ENCODE results near the gene RGSL1. TPM values are rescaled to one million over a fixed set of nuclear protein-coding genes. Genes with fewer than 3 reads are reported as not detected.
"Not testable (repeated sequence)": the region's sequence is repeated elsewhere in the genome, so short reads cannot be mapped to it uniquely, and the experiment has no call there.

The RGSL1 gene
- total RNA-seq, 4 donors from 2014 or later = not detected

GRCh38 chr1:182507685-182508084, 57.7 kb downstream of the RGSL1 start:
- DNase-seq (ENCODE audit: low spot score in 2 of 2) = no peak
- Histone ChIP-seq H3K36me3 (no peaks in the 10 kb centered on the region), H3K4me3 (no peak overlapping the region), H3K27ac (no peak overlapping the region), H3K9me3 (no peaks in the 10 kb centered on the region), H3K27me3 (no peaks in the 10 kb centered on the region), H3K4me1 (no peaks in the 10 kb centered on the region)
- WGBS = 25% methylated on average over 3 of the region's 3 CpGs
- no peak for TF ChIP-seq CTCF (IDR thresholded peaks at IDR 0.05)
- no peak for TF ChIP-seq POLR2A (IDR thresholded peaks at IDR 0.05)
- no peak for TF ChIP-seq POLR2AphosphoS5 (IDR thresholded peaks at IDR 0.05)
- TF ChIP-seq EP300 (IDR thresholded peaks at IDR 0.05) = no peak

- no peak for DNase-seq (ENCODE audit: low spot score in 2 of 2)
- H3K36me3 ChIP-seq = no peaks in the 10 kb centered on the region
- TF ChIP-seq EP300 (IDR thresholded peaks at IDR 0.05) = no peak
- TF ChIP-seq CTCF (IDR thresholded peaks at IDR 0.05) = no peak
- no peak for TF ChIP-seq POLR2A (IDR thresholded peaks at IDR 0.05)
- TF ChIP-seq POLR2AphosphoS5 (IDR thresholded peaks at IDR 0.05) = no peak
- peaks cover 6% of the 10 kb centered on the region for H3K27me3 ChIP-seq
- H3K27ac ChIP-seq = no peak overlapping the region
- no peaks in the 10 kb centered on the region for H3K4me1 ChIP-seq
- H3K4me3 ChIP-seq = no peak overlapping the region
- H3K9me3 ChIP-seq = peaks cover 4% of the 10 kb centered on the region
- 75% methylated on average over 17 of the region's 17 CpGs for WGBS
Observed at GRCh38 chr1:182515556-182515955, 65.6 kb downstream of the RGSL1 start.

GRCh38 chr1:182520736-182521135, 70.8 kb downstream of the RGSL1 start:
- Histone ChIP-seq H3K27me3 (no peaks in the 10 kb centered on the region), H3K4me3 (no peak overlapping the region), H3K36me3 (no peaks in the 10 kb centered on the region), H3K4me1 (no peaks in the 10 kb centered on the region), H3K27ac (no peak overlapping the region), H3K9me3 (peaks cover 4% of the 10 kb centered on the region)
- no peak for DNase-seq (ENCODE audit: low spot score in 2 of 2)
- TF ChIP-seq POLR2AphosphoS5 (IDR thresholded peaks at IDR 0.05) (no peak), POLR2A (IDR thresholded peaks at IDR 0.05) (no peak), CTCF (IDR thresholded peaks at IDR 0.05) (no peak), EP300 (IDR thresholded peaks at IDR 0.05) (no peak)

- no peaks in the 10 kb centered on the region for H3K9me3 ChIP-seq
- H3K27me3 ChIP-seq = no peaks in the 10 kb centered on the region
- TF ChIP-seq POLR2A (IDR thresholded peaks at IDR 0.05) = no peak
- TF ChIP-seq CTCF (IDR thresholded peaks at IDR 0.05) = no peak
- no peak for TF ChIP-seq EP300 (IDR thresholded peaks at IDR 0.05)
- TF ChIP-seq POLR2AphosphoS5 (IDR thresholded peaks at IDR 0.05) = no peak
- DNase-seq (ENCODE audit: low spot score in 2 of 2) = no peak
- no peak overlapping the region for H3K4me3 ChIP-seq
- no peaks in the 10 kb centered on the region for H3K4me1 ChIP-seq
- no peak overlapping the region for H3K27ac ChIP-seq
- H3K36me3 ChIP-seq = no peaks in the 10 kb centered on the region
Observed at GRCh38 chr1:182525342-182525741, 75.4 kb downstream of the RGSL1 start.

GRCh38 chr1:182527680-182528079, 77.7 kb downstream of the RGSL1 start:
- Histone ChIP-seq H3K4me3 (no peak overlapping the region), H3K9me3 (no peaks in the 10 kb centered on the region)

GRCh38 chr1:182528206-182528605, 78.3 kb downstream of the RGSL1 start:
- not testable (repeated sequence) for H3K27me3 ChIP-seq; H3K36me3 ChIP-seq; H3K4me3 ChIP-seq; H3K4me1 ChIP-seq; H3K27ac ChIP-seq; DNase-seq (ENCODE audit: low spot score in 2 of 2); H3K9me3 ChIP-seq
- WGBS = 87% methylated on average over 5 of the region's 5 CpGs

More at GRCh38 chr1:182527680-182528079, 77.7 kb downstream of the RGSL1 start:
- no peaks in the 10 kb centered on the region for H3K27me3 ChIP-seq
- no peak overlapping the region for H3K27ac ChIP-seq
- 92% methylated on average over 2 of the region's 2 CpGs for WGBS
- no peak for TF ChIP-seq POLR2A (IDR thresholded peaks at IDR 0.05)
- TF ChIP-seq EP300 (IDR thresholded peaks at IDR 0.05) = no peak
- no peak for TF ChIP-seq POLR2AphosphoS5 (IDR thresholded peaks at IDR 0.05)
- TF ChIP-seq CTCF (IDR thresholded peaks at IDR 0.05) = no peak
- no peaks in the 10 kb centered on the region for H3K36me3 ChIP-seq
- no peaks in the 10 kb centered on the region for H3K4me1 ChIP-seq
- DNase-seq (ENCODE audit: low spot score in 2 of 2) = no peak

Measured in suprapubic skin (tissue), 4 donors.